BJ (cell line): ENCODE results near the gene SPRY2. TPM values are rescaled to one million over a fixed set of nuclear protein-coding genes. Genes with fewer than 3 reads are reported as not detected.

Source experiments
- CTCF ChIA-PET: fragments of 350-600 bp; formaldehyde crosslinking; extraction: SDS; loops from one replicate; lab custom pipeline; 2021; ENCODE audit warnings: antibody characterized with exemption, inconsistent platforms; lab: Yijun Ruan, JAX
- POLR2A ChIA-PET: fragments of 300-600 bp; sonication (Branson Sonifier 250); formaldehyde crosslinking; extraction: SDS; loops from one replicate; lab custom pipeline; 2021; ENCODE audit warnings: antibody characterized with exemption; lab: Charles Lee
- DNase-seq: peaks from one replicate; pipeline ENCODE4 v3.0.0-alpha.2; 2011; ENCODE audit warnings: low read depth
- H3K27me3 ChIP-seq: 2 replicates; pipeline ENCODE4 v1.6.0; 2011; ENCODE audit warnings: low read length; ENCODE audit not compliant: control insufficient read depth, insufficient read depth
- H3K36me3 ChIP-seq: 2 replicates; pipeline ENCODE4 v1.5.1; 2011; ENCODE audit warnings: low read length; ENCODE audit not compliant: control insufficient read depth, insufficient read depth
- H3K4me3 ChIP-seq: 2 replicates; pipeline ENCODE4 v1.5.1; 2011; ENCODE audit warnings: low read depth, mild to moderate bottlenecking, control low read depth, low read length
- CTCF ChIP-seq: IDR thresholded peaks from 2 replicates; pipeline ENCODE4 v1.5.1; 2011; ENCODE audit warnings: low read depth, mild to moderate bottlenecking, control low read depth, inconsistent platforms, low read length, moderate library complexity; ENCODE audit not compliant: insufficient read depth
- polyA plus RNA-seq: library from polyadenylated mRNA; depleted of rRNA; stranded (reverse); fragments of >200 nt; gene quantifications from 2 replicates; pipeline ENCODE4 v1.2.3, GENCODE V29; 2011

The SPRY2 gene
- polyA plus RNA-seq, 1 experiment = 21.0 TPM

GRCh38 chr13:80386002-80386401 is 45.1 kb upstream of the SPRY2 start:
- Histone ChIP-seq H3K36me3 (no peaks in the 10 kb centered on the region), H3K4me3 (no peak overlapping the region), H3K27me3 (no peaks in the 10 kb centered on the region)
- POLR2A ChIA-PET = no interaction called here
- no peak for TF ChIP-seq CTCF
- CTCF ChIA-PET = no interaction called here
- DNase-seq = no peak

- CTCF ChIA-PET = no interaction called here
- H3K27me3 ChIP-seq = no peaks in the 10 kb centered on the region
- H3K4me3 ChIP-seq = no peak overlapping the region
- DNase-seq = no peak
- POLR2A ChIA-PET = no interaction called here
- H3K36me3 ChIP-seq = no peaks in the 10 kb centered on the region
- TF ChIP-seq CTCF = no peak
Measured at GRCh38 chr13:80382576-80382975, 41.6 kb upstream of the SPRY2 start.

DNA sequence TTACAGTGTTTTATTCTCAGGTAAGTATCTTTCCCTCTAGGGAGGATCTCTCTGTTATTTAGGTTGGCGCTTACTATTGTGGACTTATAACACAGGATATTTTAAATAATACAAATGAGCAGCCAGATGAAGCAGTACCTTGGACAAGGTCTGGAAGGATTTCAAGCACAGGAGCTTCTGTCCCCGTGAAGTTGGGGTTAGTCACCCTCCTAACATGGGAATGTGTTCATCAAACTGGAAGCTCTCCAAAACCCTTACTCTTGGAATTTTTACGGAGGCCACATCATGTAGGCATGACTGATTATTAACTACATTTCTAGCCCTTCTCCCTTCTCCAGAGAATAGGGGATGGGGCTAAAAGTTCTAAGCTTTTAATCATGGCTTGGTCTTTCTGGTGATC is 38.3 kb upstream of the SPRY2 start:
- ChIA-PET CTCF (interaction anchor here (0.9 kb wide), 1 partner anchor 20 kb away, joined by 3 read pairs; no protein-coding TSS in a partner anchor), POLR2A (no interaction called here)
- Histone ChIP-seq H3K4me3 (no peak overlapping the region), H3K27me3 (no peaks in the 10 kb centered on the region), H3K36me3 (no peaks in the 10 kb centered on the region)
- no peak for TF ChIP-seq CTCF
- DNase-seq = peak; percentile 13

DNA sequence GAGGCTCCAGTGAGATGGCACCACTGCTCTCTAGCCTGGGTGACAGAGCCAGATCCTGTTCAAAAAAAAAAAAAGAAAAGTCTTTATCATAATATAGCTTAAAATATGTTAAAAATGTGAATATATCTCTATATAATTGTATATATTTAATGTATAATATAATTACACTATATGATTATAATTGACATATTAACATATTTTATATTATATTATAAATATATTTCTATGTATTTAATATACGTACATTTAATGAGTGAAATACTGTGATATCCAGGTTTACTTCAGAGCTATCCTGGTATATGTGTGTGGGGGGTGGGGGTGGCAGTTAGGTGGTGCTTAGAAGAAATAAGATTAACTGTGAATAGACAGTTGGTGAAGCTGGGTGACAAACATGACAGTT is 35.6 kb upstream of the SPRY2 start:
- ChIA-PET CTCF (no interaction called here), POLR2A (no interaction called here)
- DNase-seq = no peak
- no peak for TF ChIP-seq CTCF
- no peak overlapping the region for H3K4me3 ChIP-seq
- no peaks in the 10 kb centered on the region for H3K27me3 ChIP-seq
- H3K36me3 ChIP-seq = no peaks in the 10 kb centered on the region

DNA sequence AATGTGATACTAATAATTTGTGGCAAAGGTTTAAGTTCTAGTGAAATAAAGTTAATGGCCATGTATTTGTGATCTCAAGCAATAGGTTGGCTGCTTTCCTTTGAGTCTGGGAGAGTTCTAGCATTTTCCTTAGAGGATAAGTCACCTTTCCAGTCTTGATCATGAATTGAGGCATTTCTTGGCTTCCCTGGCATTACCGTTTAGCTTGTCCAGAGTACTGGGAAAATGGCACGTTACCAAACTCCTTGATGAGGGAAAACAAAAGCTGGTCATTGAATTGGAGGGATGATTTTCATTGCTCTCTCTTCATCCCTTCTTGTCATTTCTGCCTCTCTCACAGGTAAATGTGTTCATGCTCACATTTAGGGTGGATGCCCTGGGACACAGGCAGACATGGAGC is 34.0 kb upstream of the SPRY2 start:
- TF ChIP-seq CTCF = no peak
- DNase-seq = no peak
- ChIA-PET CTCF (interaction anchor here (1.0 kb wide), 1 partner anchor 10 kb away, joined by 3 read pairs; no protein-coding TSS in a partner anchor), POLR2A (no interaction called here)
- Histone ChIP-seq H3K4me3 (no peak overlapping the region), H3K27me3 (no peaks in the 10 kb centered on the region), H3K36me3 (no peaks in the 10 kb centered on the region)
